Natural killer cell (primary cell): Measurements from ENCODE around the gene KCNAB2. TPM values are rescaled to one million over a fixed set of nuclear protein-coding genes. Genes with fewer than 3 reads are reported as not detected.

Experiments used
- ATAC-seq, 3 donors: fragments of 150-1000 bp in 2 of 3; fragments of 200-7000 bp in 1 of 3; cut with Tn5 transposase; 1 replicate in 1 of 3; 2 replicates in 2 of 3; pipeline ENCODE4 v1.10.0; 2021; ENCODE audit warnings: mild to moderate bottlenecking in 2 of 3, moderate library complexity in 2 of 3
- DNase-seq, 2 donors: peaks; one replicate each; pipeline versions ENCODE4 v3.0.0 to v3.0.0-alpha.2; 2013 to 2021; ENCODE audit warnings: mixed read lengths in 1 of 2
- H3K27ac ChIP-seq: one replicate; pipeline ENCODE4 v1.5.1; 2013; ENCODE audit warnings: mild to moderate bottlenecking, low read length
- H3K27me3 ChIP-seq: one replicate; pipeline ENCODE4 v1.6.1; 2013; ENCODE audit warnings: low read length; ENCODE audit not compliant: control insufficient read depth, insufficient read depth
- H3K36me3 ChIP-seq: one replicate; pipeline ENCODE4 v1.6.1; 2013; ENCODE audit warnings: low read length; ENCODE audit not compliant: control insufficient read depth, insufficient read depth
- H3K4me1 ChIP-seq: one replicate; pipeline ENCODE4 v1.6.1; 2013; ENCODE audit warnings: low read length; ENCODE audit not compliant: control insufficient read depth, insufficient read depth
- H3K4me3 ChIP-seq: one replicate; pipeline ENCODE4 v1.5.1; 2013; ENCODE audit warnings: low read length
- H3K9me3 ChIP-seq: one replicate; pipeline ENCODE4 v1.6.1; 2013; ENCODE audit warnings: low read length; ENCODE audit not compliant: control insufficient read depth, insufficient read depth
- H3K27ac Mint-ChIP-seq, 2 donors: one replicate each; pipeline ENCODE4 v1.8.0; 2022; ENCODE audit warnings: mild to moderate bottlenecking in 2 of 2, mixed read lengths in 2 of 2, moderate library complexity in 1 of 2
- H3K27me3 Mint-ChIP-seq, 2 donors: one replicate each; pipeline ENCODE4 v1.8.0; 2022; ENCODE audit warnings: low read depth in 2 of 2, mixed read lengths in 2 of 2
- H3K36me3 Mint-ChIP-seq: one replicate; pipeline ENCODE4 v1.8.0; 2022; ENCODE audit warnings: mixed read lengths
- H3K4me1 Mint-ChIP-seq, 2 donors: one replicate each; pipeline ENCODE4 v1.8.0; 2022; ENCODE audit warnings: mixed read lengths in 2 of 2
- H3K4me3 Mint-ChIP-seq: one replicate; pipeline ENCODE4 v1.8.0; 2022; ENCODE audit warnings: mild to moderate bottlenecking, moderate library complexity, mixed read lengths
- H3K9me3 Mint-ChIP-seq, 2 donors: one replicate each; pipeline ENCODE4 v1.8.0; 2022; ENCODE audit warnings: mixed read lengths in 2 of 2
- WGBS: methylation state at CpG from one replicate; pipeline ENCODE4 v1.1.7; 2013; ENCODE audit warnings: missing lambda C conversion rate; ENCODE audit not compliant: insufficient coverage; 5-methylcytosine and 5-hydroxymethylcytosine counted together
- intact Hi-C: fragments of 100-400 bp; cut with micrococcal nuclease; formaldehyde crosslinking; loops from one replicate; pipeline ENCODE4 v1.14.2; 2022
- total RNA-seq, 4 donors: library from RNA; stranded (reverse); fragments of 120-200 nt in 1 of 4; gene quantifications; one replicate each; pipeline versions ENCODE4 v1.2.3 to v1.2.4, GENCODE V29; 2013 to 2022
- TF ChIP-seq, protein P1 (sequence below): fragments of 200-600 bp; IDR thresholded peaks from one replicate; pipeline ENCODE4 v1.8.0; 2022; ENCODE audit warnings: antibody characterized with exemption

The KCNAB2 gene
- total RNA-seq, 3 donors from 2014 or later (not counting 1 experiment from before 2014, with no cell fraction given) = 387 to 749 (median 430) TPM

DNA sequence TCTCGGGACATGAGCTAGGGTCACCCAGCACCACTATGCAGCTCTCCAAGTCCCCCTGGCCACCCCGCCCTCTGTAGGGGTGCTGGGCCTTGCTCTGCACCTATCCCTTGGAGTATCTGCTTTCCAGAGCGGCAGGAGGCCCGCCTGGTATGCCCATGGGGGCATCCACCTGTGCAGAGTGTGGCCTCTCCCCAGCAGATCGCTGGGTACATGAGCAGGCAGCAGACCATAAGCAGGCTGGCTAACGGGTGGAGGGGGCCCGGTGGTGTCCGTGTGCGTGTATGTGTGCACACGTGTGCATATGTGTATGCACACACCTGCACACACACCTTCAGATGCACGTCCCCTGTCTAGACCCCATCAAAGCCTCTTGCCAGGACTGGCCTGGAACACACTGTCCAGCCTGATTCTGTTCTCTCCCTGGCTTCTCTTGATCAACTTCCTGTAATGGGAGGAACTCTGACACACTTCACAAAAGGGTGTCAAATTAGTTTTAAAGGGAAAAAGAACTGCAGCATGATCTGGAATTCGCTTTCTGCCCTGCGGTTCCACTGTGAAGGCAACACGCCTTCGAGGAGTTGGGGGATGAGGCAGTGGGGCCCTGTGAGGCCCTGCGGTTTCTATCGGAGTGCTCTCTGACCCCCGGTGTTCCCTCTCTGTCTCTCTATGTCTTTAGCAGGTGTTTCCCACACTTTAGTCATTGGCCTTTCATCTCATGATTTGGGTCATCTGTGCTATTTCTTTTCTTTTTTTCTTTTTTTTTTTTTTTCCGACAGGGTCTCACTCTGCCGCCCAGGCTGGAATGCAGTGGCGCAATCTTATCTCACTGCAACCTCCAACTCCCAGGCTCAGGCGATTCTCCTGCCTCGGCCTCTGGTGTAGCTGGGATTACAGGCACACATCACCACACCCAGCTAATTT is 36.3 kb upstream of the KCNAB2 start:
- H3K4me1 ChIP-seq = peaks cover 54% of the 10 kb centered on the region
- Mint-ChIP-seq H3K9me3 (no peaks in the 10 kb centered on the region), H3K4me1 (peaks cover 20 to 53% of the 10 kb centered on the region in 2 donors), H3K27ac (peak overlapping the region in 1 of 2 donors; percentile 45), H3K4me3 (no peak overlapping the region), H3K27me3 (no peaks in the 10 kb centered on the region), H3K36me3 (no peaks in the 10 kb centered on the region)
- DNase-seq (no peak), ATAC-seq (no peak)
- peaks cover 7% of the 10 kb centered on the region for H3K9me3 ChIP-seq
- TF ChIP-seq, protein P1, sequence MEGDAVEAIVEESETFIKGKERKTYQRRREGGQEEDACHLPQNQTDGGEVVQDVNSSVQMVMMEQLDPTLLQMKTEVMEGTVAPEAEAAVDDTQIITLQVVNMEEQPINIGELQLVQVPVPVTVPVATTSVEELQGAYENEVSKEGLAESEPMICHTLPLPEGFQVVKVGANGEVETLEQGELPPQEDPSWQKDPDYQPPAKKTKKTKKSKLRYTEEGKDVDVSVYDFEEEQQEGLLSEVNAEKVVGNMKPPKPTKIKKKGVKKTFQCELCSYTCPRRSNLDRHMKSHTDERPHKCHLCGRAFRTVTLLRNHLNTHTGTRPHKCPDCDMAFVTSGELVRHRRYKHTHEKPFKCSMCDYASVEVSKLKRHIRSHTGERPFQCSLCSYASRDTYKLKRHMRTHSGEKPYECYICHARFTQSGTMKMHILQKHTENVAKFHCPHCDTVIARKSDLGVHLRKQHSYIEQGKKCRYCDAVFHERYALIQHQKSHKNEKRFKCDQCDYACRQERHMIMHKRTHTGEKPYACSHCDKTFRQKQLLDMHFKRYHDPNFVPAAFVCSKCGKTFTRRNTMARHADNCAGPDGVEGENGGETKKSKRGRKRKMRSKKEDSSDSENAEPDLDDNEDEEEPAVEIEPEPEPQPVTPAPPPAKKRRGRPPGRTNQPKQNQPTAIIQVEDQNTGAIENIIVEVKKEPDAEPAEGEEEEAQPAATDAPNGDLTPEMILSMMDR = no peak
- H3K4me3 ChIP-seq = no peak overlapping the region
- H3K27me3 ChIP-seq = no peaks in the 10 kb centered on the region
- intact Hi-C loops = no loop called here
- H3K36me3 ChIP-seq = peaks cover 2% of the 10 kb centered on the region
- no peak overlapping the region for H3K27ac ChIP-seq
- 93% methylated on average over 22 of the region's 23 CpGs for WGBS

DNA sequence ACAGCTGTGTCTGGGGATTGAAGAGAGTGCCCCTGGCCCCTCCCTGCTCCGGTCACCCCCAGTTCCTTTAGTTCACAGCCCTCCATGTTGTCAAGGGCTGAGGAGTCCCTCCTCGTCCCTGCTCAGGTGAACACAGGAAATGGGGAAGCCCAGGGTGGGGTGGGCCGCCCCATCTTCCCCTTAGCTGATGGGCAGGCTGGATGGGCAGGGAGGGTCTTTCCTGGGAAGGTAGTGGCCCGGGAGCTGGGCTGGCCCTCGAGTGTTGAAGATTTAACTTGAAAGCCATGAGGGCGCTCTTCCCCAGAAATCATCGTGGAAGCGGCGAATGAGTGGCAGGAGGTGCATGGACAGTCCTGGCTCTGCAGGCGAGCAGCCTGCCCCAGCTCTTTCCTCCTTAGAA is 35.1 kb upstream of the KCNAB2 start:
- Histone ChIP-seq H3K4me3 (no peak overlapping the region), H3K4me1 (peaks cover 50% of the 10 kb centered on the region), H3K27me3 (no peaks in the 10 kb centered on the region), H3K27ac (no peak overlapping the region), H3K9me3 (peaks cover 7% of the 10 kb centered on the region), H3K36me3 (peaks cover 2% of the 10 kb centered on the region)
- ATAC-seq (no peak), DNase-seq (no peak)
- Mint-ChIP-seq H3K27ac (peak overlapping the region; percentile 82 to 92), H3K4me3 (no peak overlapping the region), H3K27me3 (no peaks in the 10 kb centered on the region), H3K36me3 (no peaks in the 10 kb centered on the region), H3K4me1 (peaks cover 20 to 56% of the 10 kb centered on the region in 2 donors), H3K9me3 (no peaks in the 10 kb centered on the region)
- 95% methylated on average over 10 of the region's 10 CpGs for WGBS
- intact Hi-C loops = no loop called here
- TF ChIP-seq, protein P1 = no peak

DNA sequence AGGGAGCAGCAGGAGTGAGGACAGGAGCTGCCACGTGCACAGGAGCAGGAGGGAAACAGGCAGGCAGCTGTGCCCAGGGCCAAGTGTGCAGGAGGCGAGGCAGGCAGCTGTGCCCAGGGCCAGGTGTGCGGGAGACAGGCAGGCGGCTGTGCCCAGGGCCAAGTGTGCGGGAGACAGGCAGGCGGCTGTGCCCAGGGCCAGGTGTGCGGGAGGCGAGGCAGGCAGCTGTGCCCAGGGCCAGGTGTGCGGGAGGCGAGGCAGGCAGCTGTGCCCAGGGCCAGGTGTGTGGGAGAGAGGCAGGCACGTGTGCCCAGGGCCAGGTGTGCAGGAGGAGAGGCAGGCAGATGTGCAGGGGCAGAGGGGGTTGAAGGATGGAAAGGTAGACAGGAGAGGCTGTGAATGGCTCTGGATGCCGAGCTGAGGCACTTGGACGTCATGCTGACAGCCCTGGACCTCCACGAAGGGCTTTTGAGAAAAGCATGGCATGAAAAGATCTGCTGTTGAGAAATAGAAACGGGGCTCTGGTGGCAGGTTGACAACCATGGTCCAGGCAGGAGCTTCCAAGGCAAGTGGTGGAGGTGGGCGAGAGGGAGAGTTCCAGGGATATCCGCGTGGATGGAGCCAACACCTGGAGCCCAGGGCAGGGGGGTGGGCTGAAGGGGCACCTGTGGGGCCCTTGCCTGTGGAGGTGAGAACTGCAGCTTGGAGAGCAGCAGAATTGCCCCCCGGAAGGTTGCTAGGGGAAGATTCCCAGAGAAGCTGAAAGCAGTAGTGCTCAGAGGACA is 34.3 kb upstream of the KCNAB2 start:
- TF ChIP-seq, protein P1 = no peak
- DNase-seq (no peak), ATAC-seq (no peak)
- Histone ChIP-seq H3K4me1 (peaks cover 50% of the 10 kb centered on the region), H3K4me3 (no peak overlapping the region), H3K27me3 (no peaks in the 10 kb centered on the region), H3K36me3 (peaks cover 2% of the 10 kb centered on the region), H3K27ac (peak overlapping the region; percentile 34), H3K9me3 (peaks cover 7% of the 10 kb centered on the region)
- H3K4me3 Mint-ChIP-seq = no peak overlapping the region
- no peaks in the 10 kb centered on the region for H3K36me3 Mint-ChIP-seq
- H3K27ac Mint-ChIP-seq = peak overlapping the region; percentile 82 to 92
- H3K9me3 Mint-ChIP-seq = no peaks in the 10 kb centered on the region
- 94% methylated on average over 19 of the region's 19 CpGs for WGBS
- intact Hi-C loops = no loop called here
- peaks cover 20 to 56% of the 10 kb centered on the region in 2 donors for H3K4me1 Mint-ChIP-seq
- H3K27me3 Mint-ChIP-seq = no peaks in the 10 kb centered on the region
